IMR-90 (cell line): ENCODE results near the gene NELFCD.

Source experiments
- BHLHE40 ChIP-seq: fragments of 150-350 bp; IDR thresholded peaks from 2 replicates; pipeline ENCODE4 v1.6.1; 2016; ENCODE audit warnings: mild to moderate bottlenecking, low read depth, low read length
- CTCF ChIP-seq: conservative IDR thresholded peaks from 2 replicates; pipeline ENCODE4 v1.5.1; 2012; ENCODE audit warnings: mild to moderate bottlenecking, low read depth, low read length, improper control_type of control experiment
- POLR2A ChIP-seq: IDR thresholded peaks from 2 replicates; pipeline ENCODE4 v1.6.1; 2012; ENCODE audit warnings: mild to moderate bottlenecking, low read depth, low read length
- RAD21 ChIP-seq: IDR thresholded peaks from 2 replicates; pipeline ENCODE4 v1.6.1; 2012; ENCODE audit warnings: low read length, improper control_type of control experiment
- RCOR1 ChIP-seq: IDR thresholded peaks from 2 replicates; pipeline ENCODE4 v1.6.1; 2012; ENCODE audit warnings: mild to moderate bottlenecking, low read length, improper control_type of control experiment; ENCODE audit not compliant: insufficient replicate concordance
- SMC3 ChIP-seq: fragments of 150-350 bp; IDR thresholded peaks from 2 replicates; pipeline ENCODE4 v1.6.1; 2016; ENCODE audit warnings: low read depth, mild to moderate bottlenecking, antibody characterized with exemption, low read length, moderate library complexity
- USF2 ChIP-seq: fragments of 150-350 bp; IDR thresholded peaks from 2 replicates; pipeline ENCODE4 v1.6.1; 2017; ENCODE audit warnings: mild to moderate bottlenecking, antibody characterized with exemption, low read length, low read depth

GRCh38 chr20:59035381-59035780 is 54.3 kb downstream of the NELFCD start:
- TF ChIP-seq POLR2A (no peak), USF2 (no peak), CTCF (no peak), RAD21 (no peak), SMC3 (no peak), RCOR1 (no peak), BHLHE40 (no peak)
